Esophagus squamous epithelium (tissue), 5 donors: ENCODE measurements around the gene MAN1C1. TPM values are rescaled to one million over a fixed set of nuclear protein-coding genes. Genes with fewer than 3 reads are reported as not detected.

ENCODE experiments used
- DNase-seq: peaks from one replicate; lab custom pipeline; 2025; lab: John Stamatoyannopoulos, UW
- H3K27ac ChIP-seq, 4 donors: fragments of 200-600 bp; sonication (generic); one replicate each; pipeline ENCODE4 v1.5.1; 2016 to 2019; ENCODE audit warnings: mild to moderate bottlenecking in 1 of 4
- H3K27me3 ChIP-seq, 4 donors: fragments of 200-600 bp; sonication (generic); 1 replicate in 3 of 4; 2 replicates in 1 of 4; pipeline versions ENCODE4 v1.5.1 to v1.6.0; 2017 to 2021; ENCODE audit warnings: antibody characterized with exemption in 1 of 4
- H3K36me3 ChIP-seq, 3 donors: fragments of 200-600 bp; sonication (generic); one replicate each; pipeline ENCODE4 v1.5.1; 2016 to 2019
- H3K4me1 ChIP-seq, 3 donors: fragments of 200-600 bp; sonication (generic); one replicate each; pipeline ENCODE4 v1.5.1; 2017 to 2019
- H3K4me3 ChIP-seq, 4 donors: fragments of 200-600 bp; sonication (generic); 1 replicate in 3 of 4; 2 replicates in 1 of 4; pipeline ENCODE4 v1.5.1; 2016 to 2019; ENCODE audit warnings: mild to moderate bottlenecking in 2 of 4, moderate library complexity in 1 of 4
- H3K9me3 ChIP-seq, 3 donors: fragments of 200-600 bp; sonication (generic); one replicate each; pipeline ENCODE4 v1.5.1; 2016 to 2019
- POLR2A ChIP-seq, 4 donors: fragments of 450-650 bp; IDR thresholded peaks; one replicate each; pipeline ENCODE4 v1.6.1; 2017; ENCODE audit warnings: antibody characterized with exemption in 4 of 4, mild to moderate bottlenecking in 4 of 4, moderate library complexity in 3 of 4
- WGBS, 2 donors: methylation state at CpG; one replicate each; pipeline ENCODE4 v1.1.5; 2018; 5-methylcytosine and 5-hydroxymethylcytosine counted together
- intact Hi-C: fragments of 100-400 bp; cut with DNase I; formaldehyde crosslinking; loops from one replicate; pipeline ENCODE4 v1.15.0; 2022
- total RNA-seq, 4 donors: library from RNA; depleted of rRNA; stranded (reverse); fragments of >200 nt; gene quantifications; one replicate each; pipeline ENCODE4 v1.1.0, GENCODE V29; 2016
- TF ChIP-seq, protein P1 (sequence below), 6 experiments: fragments of 450-650 bp in 4 of 6; fragments of 200-600 bp in 2 of 6; sonication (generic) in 2 of 6; IDR thresholded peaks; one replicate each; pipeline ENCODE4 v1.5.1; 2016 to 2019; ENCODE audit warnings: antibody characterized with exemption in 6 of 6, mild to moderate bottlenecking in 4 of 6, moderate library complexity in 4 of 6
- donor health status: DM: yes; HTN: yes; CAD: no.

Gene MAN1C1
- total RNA-seq, 4 donors from 2014 or later, result 0.91 to 7.4 (median 3.8) TPM

GRCh38 chr1:25607123-25607522 lies 9.5 kb upstream of the MAN1C1 start:
- peaks cover 9 to 31% (median 11%) of the 10 kb centered on the region in 3 donors for H3K4me1 ChIP-seq
- intact Hi-C loops, result loop anchor here (5.0 kb wide), 1 partner anchor 190 kb away; no protein-coding TSS in a partner anchor
- no peak for DNase-seq
- TF ChIP-seq, protein P1, sequence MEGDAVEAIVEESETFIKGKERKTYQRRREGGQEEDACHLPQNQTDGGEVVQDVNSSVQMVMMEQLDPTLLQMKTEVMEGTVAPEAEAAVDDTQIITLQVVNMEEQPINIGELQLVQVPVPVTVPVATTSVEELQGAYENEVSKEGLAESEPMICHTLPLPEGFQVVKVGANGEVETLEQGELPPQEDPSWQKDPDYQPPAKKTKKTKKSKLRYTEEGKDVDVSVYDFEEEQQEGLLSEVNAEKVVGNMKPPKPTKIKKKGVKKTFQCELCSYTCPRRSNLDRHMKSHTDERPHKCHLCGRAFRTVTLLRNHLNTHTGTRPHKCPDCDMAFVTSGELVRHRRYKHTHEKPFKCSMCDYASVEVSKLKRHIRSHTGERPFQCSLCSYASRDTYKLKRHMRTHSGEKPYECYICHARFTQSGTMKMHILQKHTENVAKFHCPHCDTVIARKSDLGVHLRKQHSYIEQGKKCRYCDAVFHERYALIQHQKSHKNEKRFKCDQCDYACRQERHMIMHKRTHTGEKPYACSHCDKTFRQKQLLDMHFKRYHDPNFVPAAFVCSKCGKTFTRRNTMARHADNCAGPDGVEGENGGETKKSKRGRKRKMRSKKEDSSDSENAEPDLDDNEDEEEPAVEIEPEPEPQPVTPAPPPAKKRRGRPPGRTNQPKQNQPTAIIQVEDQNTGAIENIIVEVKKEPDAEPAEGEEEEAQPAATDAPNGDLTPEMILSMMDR (IDR thresholded peaks at IDR 0.05), result no peak
- no peak for TF ChIP-seq POLR2A (IDR thresholded peaks at IDR 0.05)
- H3K27me3 ChIP-seq, result no peaks in the 10 kb centered on the region
- no peak overlapping the region for H3K27ac ChIP-seq
- 87 to 88% methylated on average over 5 of the region's 5 CpGs for WGBS, 2 donors
- H3K36me3 ChIP-seq, result no peaks in the 10 kb centered on the region
- no peaks in the 10 kb centered on the region for H3K9me3 ChIP-seq
- no peak overlapping the region for H3K4me3 ChIP-seq

- DNase-seq, result no peak
- no peaks in the 10 kb centered on the region for H3K36me3 ChIP-seq
- peak overlapping the region in 1 of 4 donors; percentile 39 for H3K4me3 ChIP-seq
- no peak overlapping the region for H3K27ac ChIP-seq
- WGBS, 2 donors, result 8 to 13% methylated on average over 13 to 15 of the region's 15 CpGs
- H3K27me3 ChIP-seq, result no peaks in the 10 kb centered on the region
- H3K4me1 ChIP-seq, result peaks cover 9 to 31% (median 11%) of the 10 kb centered on the region in 3 donors
- H3K9me3 ChIP-seq, result no peaks in the 10 kb centered on the region
- intact Hi-C loops, result loop anchor here (5.0 kb wide), 1 partner anchor 189 kb away; no protein-coding TSS in a partner anchor
- TF ChIP-seq, protein P1 (IDR thresholded peaks at IDR 0.05), result peak; percentile 72 to 87 (median 78)
- TF ChIP-seq POLR2A (IDR thresholded peaks at IDR 0.05), result no peak
These were observed 8.0 kb upstream of the MAN1C1 start for GRCh38 chr1:25608488-25609178.

GRCh38 chr1:25609921-25610320 lies 6.7 kb upstream of the MAN1C1 start:
- no peak overlapping the region for H3K4me3 ChIP-seq
- no peaks in the 10 kb centered on the region for H3K36me3 ChIP-seq
- 62 to 66% methylated on average over 5 to 6 of the region's 6 CpGs for WGBS, 2 donors
- no peak for DNase-seq
- no peaks in the 10 kb centered on the region for H3K27me3 ChIP-seq
- H3K27ac ChIP-seq, result peak overlapping the region in 1 of 4 donors; percentile 2
- intact Hi-C loops, result loop anchor here (5.0 kb wide), 1 partner anchor 187 kb away; no protein-coding TSS in a partner anchor
- TF ChIP-seq POLR2A (IDR thresholded peaks at IDR 0.05), result no peak
- TF ChIP-seq, protein P1 (IDR thresholded peaks at IDR 0.05), result no peak
- no peaks in the 10 kb centered on the region for H3K9me3 ChIP-seq
- peaks cover 9 to 33% (median 11%) of the 10 kb centered on the region in 3 donors for H3K4me1 ChIP-seq

DNA sequence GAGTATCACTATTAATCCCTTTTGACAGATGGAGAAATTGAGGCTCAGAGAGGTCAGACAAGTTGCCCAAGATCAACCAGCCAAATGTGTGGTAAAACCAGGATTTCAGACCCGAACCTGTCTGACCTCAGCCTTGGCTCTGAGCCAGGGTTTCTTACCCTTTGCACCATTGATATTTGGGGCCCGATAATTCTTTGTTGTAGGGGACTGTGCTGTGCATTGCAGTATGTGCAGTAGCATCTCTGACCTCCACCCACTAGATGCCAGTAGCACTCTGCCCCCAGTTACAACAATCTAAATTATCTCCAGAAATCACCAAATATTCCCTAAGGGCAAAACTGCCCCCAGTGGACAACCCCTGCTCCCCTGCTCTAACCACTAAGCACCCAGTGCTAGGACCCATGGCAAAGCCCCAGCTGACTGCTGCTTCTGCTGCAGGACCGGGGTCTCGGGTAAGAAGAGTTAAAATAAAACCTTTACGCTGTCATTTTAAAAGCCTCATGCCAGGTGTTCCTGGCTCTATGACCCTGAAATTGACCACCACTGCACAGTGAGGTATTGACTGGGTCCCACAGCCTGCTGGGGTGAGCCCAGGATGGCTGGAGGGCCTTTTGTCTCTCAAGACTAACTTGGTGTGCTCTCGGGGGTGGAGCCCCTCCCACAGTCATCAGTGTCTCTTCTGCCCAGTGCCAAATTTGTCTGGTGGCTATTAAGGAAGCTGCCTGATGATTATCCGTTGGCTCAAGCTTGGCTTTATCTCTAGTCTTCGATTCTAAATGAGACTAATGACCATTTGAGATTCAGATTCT lies 5.6 kb upstream of the MAN1C1 start:
- intact Hi-C loops, result no loop called here
- TF ChIP-seq, protein P1 (IDR thresholded peaks at IDR 0.05), result peak in 3 of 6 experiments; percentile 16 to 33 (median 17)
- TF ChIP-seq POLR2A (IDR thresholded peaks at IDR 0.05), result no peak
- no peak for DNase-seq
- Histone ChIP-seq H3K4me3 (no peak overlapping the region), H3K27ac (no peak overlapping the region), H3K36me3 (no peaks in the 10 kb centered on the region), H3K4me1 (peaks cover 9 to 44% (median 17%) of the 10 kb centered on the region in 3 donors), H3K27me3 (no peaks in the 10 kb centered on the region), H3K9me3 (no peaks in the 10 kb centered on the region)
- WGBS, 2 donors, result 43 to 53% methylated on average over 6 to 7 of the region's 8 CpGs
